CD4-positive, alpha-beta T cell treated with Interleukin-6 at 100 ng/mL for 8 hours (primary cell): ENCODE results near the gene NHERF1.

Source experiments
- DNase-seq: peaks from one replicate; pipeline ENCODE4 v3.0.0-alpha.2; 2020; ENCODE audit warnings: mixed read lengths, low spot score

NHERF1 gene

DNA sequence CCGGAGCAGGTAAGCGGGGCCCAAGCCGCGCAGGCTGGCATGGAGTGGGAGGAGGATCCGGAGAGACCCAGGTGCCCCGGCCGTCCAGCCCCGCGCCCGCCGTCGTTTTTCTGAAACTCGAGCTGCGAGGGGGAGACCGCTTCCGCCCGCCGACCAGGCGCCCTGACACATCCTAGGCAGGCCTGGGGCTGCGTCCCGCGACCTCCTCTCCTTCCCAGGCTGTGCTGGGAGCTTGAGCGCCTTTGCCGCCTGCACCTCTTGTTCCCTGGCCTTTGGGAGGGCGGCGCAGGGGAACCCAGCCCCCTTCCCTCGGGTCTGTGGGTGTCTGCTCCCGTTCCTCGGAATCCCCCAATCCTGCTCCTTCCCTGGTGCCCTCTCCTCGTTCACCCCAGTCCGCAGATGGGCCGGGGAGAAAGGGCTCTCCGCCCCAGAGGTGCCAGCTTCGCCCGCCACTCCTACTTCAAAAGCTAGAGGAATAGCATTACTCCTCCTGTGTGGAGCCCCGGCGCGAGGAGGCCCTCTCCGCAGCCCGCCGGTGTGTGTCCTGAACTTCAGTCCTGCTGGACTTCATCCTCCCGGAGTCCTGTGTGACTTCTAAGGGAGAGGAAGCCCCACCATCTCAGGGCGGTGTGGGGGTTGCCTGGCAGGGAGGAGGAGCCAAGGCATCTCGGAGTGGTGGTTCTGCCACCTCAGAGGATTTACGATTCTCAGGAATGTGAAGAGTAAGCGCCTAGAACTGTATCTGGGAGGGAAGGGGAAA is 1.0 kb downstream of the NHERF1 start:
- no peak for DNase-seq

DNA sequence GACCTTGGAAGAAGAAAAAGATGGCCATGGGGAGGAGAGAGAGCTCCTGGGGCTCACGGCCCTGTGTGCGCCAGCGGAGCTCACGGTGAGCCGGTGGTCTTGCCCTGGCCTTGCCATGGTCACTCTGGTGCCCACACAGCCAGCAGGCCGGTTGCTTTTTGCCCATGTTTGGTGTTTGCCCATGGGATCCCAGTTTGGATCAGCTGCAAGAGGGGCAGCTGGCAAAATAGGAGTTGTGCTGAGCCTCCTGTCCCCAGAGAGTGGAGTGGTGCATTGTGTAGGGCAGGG is 1.6 kb downstream of the NHERF1 start:
- DNase-seq: no peak

DNA sequence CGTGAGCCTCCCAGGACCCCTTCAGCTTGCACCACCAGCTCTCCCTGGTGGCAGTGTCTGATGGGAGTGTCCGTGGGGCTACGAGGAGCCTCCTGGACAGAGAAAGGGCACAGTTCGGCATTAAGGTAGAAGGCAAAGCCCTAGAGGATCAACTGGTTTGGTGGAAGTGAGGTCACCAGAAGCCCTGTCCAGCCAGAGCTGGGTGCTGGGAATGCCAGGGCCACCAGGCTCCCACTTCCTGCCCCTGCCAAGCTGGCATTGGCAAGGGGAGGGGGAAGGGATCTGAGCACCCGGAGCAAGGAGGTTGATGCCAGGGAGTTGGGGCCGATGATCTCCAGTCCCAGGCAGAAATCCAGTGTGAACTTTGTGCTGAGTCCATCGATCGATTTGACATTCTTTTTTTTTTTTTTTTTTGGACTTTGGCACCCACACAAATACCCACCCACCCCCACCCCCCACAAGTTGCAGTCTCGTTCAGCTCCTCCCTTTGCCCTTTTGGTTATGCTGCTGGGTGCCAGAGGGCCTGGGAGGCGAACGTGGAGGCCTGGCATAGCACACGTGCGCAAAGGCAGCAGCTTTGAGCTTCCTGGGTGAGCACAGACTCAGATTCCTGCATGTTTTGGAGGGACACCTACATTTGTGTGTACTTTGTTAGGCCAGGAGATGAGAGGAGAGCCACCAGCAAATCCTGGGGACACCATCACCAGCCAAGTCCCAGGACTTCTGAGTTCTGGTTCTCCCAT is 2.1 kb downstream of the NHERF1 start:
- DNase-seq: no peak

DNA sequence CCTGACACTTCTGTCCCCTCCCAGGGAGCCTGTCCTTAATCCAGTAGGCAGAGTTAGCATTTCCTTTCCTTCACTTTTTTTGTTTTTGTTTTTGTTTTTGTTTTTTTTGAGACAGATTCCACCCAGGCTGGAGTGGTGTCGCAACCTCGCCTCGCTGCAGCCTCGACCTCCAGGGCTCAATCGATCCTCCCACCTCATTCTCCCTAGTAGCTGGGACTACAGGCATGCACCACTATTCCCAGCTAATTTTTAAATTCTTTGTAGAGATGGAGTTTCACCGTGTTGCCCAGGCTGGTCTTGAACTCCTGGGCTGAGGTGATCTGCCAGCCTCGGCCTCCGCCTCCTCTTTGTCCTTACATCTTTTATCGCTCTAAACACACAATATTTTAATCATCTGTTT is 4.0 kb downstream of the NHERF1 start:
- no peak for DNase-seq

DNA sequence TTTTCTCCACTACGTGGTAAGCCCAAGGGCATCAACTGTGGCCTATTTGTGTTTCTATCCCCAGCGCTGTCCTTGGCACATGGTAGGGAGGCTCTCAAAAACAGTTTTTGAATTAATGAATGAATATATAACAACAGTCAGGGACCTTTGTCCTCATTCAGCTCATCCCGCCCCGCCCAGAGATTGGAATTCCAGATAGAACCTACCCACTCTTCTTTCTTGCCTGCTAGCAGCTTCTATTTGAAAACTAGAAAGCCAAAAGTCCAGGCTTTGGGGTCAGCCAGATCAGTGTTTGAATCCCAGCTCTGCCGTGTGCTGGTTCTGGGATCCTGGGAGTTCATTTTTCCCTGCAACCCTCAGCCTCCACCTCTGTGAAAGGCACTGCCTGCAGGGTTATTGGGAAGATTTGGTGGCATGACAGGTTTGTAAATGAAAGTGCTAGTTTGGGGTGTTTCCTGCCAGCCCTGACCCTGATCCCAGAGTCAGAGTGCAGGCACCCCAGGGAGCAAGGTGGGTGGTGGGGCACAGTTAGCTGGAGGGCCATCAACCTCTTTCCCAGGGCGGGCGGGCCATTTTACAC is 4.5 kb downstream of the NHERF1 start:
- no peak for DNase-seq

DNA sequence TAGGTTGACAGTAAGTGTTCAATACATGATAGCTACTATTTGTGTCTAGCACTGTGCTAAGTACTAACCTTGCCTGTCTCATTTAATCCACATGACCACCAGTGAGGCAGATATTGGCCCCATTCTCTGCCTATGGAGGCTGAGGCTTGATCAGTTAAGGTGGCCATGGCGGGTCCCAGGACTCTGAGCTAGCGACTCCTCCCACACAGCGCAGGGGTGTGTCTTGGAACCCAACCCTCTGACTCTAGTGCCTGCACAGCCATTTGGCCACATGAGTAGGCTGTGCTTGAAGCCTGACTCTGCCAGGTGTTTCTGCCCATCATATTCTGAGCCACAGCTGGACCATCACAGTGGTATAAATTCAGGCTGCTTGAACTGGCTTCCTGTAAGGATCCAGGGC is 6.4 kb downstream of the NHERF1 start:
- DNase-seq: no peak

DNA sequence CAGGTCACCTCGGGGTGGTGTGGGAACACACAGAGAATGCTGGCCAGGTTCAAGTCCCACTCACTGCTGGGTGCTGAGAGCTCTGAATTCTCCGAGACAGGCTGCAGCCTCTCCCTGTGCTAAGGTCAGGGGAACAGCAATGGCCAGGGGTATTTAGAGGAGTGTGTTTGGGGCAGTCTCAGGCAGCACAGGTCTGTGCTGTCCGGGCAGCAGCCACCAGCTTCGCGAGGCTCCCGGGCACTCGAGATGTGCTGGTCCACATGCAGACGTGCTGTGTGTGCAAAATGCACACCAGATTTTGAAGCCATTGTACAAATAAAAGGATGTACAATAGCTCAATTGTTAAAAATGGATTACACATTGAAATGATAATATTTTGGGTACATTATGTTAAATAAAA is 7.1 kb downstream of the NHERF1 start:
- no peak for DNase-seq

DNA sequence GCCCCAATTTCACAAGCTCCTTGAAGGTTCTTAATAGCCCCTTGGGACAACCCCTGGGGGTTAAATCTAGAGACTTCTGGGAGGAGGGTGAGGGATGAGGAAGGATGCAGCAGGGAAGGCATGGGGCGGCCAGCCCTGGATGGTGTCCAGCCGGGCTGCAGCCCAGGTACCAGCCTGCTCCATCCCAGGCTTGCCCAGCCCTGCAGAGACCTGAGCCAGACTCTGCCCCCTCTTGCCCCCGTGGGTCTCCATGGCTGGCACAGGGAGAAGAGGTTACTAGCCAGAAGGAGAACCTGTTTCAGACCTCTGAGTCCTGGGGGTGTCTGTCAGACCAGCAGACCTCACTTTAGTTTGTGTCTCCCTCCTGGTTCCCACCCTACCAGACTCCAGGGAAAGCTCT is 8.5 kb downstream of the NHERF1 start:
- no peak for DNase-seq

DNA sequence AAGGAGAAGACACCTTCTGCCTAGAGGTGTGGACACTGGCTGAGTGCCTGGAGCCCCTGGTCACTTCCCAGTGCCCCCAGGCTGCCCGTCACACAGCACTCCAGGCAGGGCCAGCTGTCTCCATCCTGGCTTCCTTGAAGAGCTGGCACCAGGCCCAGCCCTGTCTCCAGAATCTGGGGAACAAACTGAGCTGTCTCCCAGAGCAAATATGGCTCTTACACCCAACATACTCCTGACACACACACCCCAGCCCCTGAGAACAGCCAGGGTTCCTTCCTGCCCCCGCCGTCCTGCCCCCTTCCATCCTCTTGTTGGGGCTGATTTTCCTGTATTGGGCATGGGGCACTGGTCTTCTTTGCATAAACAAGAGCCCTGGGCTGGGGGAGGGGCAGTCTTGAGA is 9.1 kb downstream of the NHERF1 start:
- DNase-seq: no peak

DNA sequence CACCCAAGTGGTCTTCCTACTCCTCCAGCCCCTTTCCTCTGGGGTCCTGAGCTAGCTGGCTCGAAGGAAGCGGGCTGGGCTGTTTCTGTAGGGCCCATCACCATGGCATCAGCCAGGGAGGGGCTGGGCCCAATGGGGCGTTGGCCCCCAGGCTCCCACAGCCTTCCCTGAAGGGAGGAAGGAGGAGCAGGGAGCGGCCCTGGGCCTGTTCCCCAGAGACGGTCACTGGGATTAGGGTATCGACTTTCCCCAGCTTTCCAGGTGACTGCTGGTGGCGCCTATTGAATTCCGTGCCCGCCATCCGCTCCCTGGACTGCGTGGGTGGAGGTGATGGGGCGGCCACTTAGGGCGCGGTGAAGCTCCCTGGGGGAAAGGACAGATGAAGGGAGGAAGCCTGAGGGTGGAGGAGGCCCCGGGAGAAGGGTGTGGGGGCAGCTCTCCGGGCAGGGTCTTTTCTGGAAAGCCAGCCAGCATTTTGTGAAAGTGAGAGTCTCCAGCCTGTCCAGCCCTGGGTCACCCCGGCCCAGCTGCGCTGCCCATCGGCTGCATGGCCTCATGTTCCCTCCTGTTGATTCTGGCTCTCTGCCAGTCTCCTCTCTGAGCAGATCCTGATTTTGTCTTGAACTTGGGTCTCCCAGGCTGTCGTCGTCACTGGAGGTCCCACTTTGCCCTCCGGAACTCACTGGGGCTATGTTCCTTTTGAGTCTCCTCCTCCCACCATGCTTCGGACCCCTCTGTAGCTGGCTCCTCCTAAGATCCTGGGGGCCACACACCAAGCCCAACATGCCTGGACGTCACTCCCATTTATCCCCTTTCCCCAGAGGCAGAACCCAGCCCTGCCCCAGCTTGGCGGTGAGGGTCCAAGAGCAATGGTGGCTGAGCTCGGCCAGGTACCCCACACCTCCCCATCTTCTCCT is 9.8 kb downstream of the NHERF1 start:
- DNase-seq: no peak

DNA sequence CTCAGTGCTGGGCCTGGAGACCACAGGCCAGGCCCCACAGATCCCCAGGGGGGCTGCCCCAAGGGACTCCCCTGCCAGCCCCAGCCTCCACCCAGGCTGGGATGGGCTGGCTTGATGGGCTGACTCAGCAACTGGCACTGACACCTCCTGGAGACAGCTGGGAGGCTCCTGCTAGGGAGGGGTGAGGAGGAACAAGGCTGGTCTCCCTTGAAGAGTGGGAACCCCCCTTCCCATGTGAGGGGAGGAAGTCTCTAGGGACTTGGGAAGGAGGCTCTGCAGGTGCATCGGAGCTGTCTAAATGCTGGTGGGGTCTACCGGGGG is 10.4 kb downstream of the NHERF1 start:
- no peak for DNase-seq

DNA sequence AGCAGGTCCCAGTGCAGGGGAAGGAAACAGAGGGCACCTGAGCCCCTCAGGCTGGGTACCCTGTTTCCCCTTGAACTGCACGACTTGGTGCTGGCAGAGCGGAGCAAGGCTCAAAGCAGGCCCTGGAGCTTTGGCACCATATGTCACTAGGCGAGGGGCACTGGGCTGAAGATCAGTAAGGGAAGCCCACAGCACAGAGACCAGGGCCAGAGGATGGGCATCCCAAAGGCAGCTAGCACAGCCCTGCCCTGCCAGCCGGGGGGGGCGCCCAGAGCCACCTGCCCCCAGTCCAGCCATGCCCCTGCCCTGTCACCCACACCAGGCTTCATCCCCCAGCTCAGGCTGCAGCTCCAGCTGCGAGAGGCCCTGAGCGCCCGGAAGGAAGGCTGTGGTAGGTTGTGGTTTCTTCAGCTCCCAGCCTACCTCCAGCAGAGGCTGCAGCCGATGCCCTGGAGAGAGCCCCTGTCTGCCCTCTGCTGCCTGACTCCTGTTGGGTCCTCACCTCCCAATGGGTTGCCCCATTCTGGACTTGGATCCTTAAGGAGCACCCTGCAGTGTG is 10.9 kb downstream of the NHERF1 start:
- DNase-seq: peak; percentile 66

DNA sequence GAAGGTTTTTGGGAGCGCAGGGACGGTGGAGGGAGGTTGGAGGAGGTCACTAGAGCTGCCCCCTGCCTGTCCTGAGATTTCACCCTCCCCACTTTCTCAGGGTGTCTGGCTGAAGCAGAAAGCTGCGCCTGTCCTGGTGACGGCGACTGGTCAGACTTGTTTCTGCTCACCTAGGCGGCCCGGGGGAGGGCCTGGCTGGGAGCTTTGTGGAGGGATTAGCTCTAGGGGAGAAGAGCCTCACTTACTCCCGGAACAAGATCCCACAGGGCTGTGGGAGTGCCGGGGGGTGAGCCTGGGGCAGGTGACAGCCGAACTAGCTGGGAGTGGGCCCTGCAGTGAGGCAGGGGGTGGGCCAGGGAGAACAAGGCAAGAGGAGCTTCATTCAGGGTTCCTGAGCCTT is 11.5 kb downstream of the NHERF1 start:
- DNase-seq: no peak

DNA sequence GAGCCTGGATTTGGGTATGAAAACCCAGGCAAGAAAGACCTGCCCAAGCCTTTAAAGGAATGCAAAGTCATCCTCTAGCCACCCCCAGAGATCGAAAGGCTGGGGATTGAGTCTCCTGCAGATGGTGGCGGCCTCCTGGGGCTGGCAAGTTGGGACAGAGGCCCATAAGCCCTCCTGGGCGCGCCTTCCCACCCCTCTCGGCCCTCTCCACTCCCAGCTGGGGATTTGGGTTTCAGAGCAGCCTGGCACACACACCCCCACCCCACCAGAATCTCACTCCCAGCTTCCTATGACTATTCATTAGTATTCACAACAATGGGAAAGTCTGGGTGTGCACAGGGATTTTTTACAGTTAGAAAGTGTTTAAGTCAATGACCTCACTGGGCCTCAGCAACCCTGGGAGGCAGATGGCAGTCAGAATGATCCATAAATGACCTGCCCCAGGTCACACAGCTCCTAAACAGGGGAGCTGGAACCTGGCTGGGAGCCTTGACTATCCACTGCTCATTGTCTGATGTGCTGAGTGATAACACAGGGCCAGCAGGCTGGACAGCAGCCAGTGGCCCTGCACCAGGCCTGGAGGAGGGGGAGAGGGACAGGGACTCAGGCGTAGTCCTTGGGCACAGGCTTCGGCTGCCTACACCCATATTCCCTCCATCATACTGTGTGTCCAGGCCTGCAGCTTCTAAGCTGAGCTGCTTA is 12.1 kb downstream of the NHERF1 start:
- no peak for DNase-seq

DNA sequence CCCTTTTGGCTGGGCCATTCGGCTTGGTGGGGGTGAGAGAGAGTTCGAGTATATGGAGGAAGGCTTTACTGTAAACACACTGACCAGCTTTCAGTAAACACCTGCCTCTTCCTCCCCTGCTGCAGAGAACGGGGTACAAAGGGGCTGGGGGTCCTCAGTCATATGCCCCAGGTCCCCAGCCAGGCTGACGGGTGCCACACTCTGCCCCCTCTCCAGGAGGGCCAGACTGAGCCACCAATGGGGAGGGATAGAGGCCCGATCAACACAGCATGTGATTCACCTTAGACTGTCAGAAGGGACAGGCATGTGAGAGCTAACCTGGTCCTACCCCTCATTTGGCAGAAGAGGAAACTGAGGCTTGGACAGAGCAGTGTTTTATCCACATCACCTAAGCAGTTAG is 13.0 kb downstream of the NHERF1 start:
- no peak for DNase-seq

DNA sequence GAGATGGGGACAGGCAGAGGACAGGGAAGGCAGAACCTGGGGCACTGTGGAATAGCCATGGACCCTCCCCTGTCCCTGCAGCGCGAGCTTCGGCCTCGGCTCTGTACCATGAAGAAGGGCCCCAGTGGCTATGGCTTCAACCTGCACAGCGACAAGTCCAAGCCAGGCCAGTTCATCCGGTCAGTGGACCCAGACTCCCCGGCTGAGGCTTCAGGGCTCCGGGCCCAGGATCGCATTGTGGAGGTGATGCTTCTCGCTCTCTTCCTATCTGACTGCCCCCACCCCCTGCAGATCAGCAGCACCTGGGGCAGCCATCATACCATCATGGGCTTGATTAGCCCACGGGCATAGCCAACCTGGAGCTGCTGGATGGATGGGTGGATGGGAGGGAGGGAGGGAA is 13.5 kb downstream of the NHERF1 start:
- DNase-seq: no peak

DNA sequence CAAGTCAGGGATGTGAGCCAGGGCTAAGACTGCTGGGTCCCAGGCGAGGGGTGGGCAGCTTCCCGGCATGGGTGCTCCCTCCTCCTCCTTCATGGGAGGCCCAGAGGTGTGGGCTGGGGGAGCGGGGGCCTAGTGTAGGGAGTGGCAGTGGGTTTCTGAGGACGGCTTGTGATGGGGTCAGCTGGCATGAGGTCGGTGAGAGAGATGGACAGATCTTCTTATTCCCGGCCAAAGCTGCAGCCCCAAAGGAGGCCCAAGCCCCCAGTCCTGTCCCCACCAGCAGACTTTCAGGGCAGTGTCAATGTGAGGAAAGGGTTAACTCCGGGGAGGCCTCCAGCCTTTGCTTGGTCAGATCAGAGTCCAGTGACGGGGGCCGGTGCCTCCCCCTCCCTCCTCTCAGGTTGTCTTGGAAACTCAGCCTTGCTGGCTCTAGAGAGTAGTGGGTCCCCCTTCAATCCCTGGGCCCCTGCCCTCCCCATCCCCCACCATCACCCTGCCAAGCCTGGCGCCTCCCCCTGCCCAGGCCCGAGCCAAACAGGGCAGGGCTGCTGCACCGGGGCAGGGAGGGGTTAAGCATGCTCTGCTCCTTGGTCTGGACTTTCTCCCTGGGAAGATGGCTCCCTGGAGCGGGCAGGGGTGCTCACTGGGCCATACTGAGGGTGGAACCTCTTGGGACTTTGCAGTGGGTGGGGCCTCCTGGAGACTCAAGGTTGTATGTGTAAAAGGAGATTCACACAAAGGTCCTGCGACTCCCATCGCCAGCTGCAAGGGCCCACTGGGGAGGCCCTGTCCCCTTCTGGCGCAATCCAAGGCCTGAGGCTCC is 15.3 kb downstream of the NHERF1 start:
- DNase-seq: no peak

DNA sequence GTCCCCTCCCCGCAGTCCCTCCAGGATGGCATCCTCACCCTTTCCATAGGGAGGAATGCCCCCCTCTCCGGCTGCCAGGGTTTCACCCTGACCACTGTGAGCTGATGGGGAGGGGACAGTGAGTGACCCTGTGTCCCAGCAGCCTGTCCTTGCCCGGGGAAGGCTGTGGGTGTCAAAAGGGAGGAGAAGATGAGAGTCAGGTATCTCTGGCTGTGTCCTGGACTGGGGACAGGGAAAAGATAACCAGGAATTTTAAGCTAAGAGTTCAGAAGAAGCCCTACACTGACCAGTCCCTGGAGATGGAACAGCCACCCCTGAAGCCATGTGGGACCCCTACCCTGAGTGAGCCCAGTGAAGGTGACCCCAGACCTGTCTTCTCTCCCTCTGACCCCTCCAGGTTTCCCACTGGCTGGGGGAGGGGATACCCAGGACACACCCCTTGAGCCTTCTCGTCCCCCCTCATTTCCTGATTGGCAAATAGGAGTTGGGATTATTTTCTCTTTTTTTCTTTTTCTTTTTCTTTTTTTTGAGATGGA is 16.4 kb downstream of the NHERF1 start:
- no peak for DNase-seq

DNA sequence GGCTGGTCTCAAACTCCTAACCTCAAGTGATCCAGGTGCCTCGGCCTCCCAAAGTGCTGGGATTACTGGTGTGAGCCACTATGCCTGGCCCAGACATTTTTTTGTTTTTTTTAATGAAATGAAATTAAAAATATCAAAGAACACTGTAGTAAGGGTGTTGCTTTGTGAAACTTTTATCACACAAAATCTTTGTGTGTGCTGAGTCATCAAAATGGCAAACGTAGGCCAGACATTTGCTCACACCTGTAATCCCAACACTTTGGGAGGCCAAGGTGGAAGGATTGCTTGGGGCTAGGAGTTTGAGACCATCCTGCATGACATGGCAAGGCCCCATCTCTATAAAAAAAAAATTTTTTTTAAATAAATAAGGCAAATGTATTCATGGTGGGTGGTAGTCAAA is 18.0 kb downstream of the NHERF1 start:
- no peak for DNase-seq

DNA sequence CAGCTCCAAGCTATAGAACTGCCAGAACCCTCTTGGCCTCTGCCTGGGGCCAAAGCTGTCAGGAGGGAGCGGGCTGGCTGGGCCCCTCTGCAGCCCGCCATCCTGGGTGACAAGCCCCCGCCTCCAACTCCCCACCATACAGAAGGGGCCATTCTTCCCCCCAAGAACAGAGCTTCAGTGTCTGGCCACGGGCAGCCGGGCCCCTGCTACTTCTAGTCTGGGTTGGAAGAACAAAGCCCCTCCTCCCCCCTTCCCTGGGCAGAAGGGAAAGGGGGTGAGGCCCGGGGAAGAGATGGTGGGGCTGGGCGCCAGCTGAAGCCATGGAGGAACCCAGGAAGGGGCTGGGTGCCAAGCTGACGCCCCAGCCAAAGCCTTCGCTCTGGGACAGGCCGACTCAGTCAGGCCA is 18.7 kb downstream of the NHERF1 start:
- no peak for DNase-seq
